Mesothelial cell of epicardium (in vitro differentiated cells): ENCODE measurements around the gene KCTD14. TPM values are rescaled to one million over a fixed set of nuclear protein-coding genes. Genes with fewer than 3 reads are reported as not detected.
"Not testable (repeated sequence)": the region's sequence is repeated elsewhere in the genome, so short reads cannot be mapped to it uniquely, and the experiment has no call there.

Source experiments
- DNase-seq, 2 experiments: peaks; one replicate each; pipeline ENCODE4 v3.0.0; 2021; ENCODE audit warnings: low spot score in 2 of 2; ENCODE audit not compliant: unreplicated experiment in 2 of 2
- H3K27ac Mint-ChIP-seq: 2 replicates; pipeline ENCODE4 v1.8.0; 2021; ENCODE audit warnings: mixed read lengths
- H3K27me3 Mint-ChIP-seq: 2 replicates; pipeline ENCODE4 v1.8.0; 2021; ENCODE audit warnings: low read depth, mixed read lengths
- H3K36me3 Mint-ChIP-seq: 2 replicates; pipeline ENCODE4 v1.8.0; 2021; ENCODE audit warnings: mixed read lengths
- H3K4me1 Mint-ChIP-seq: 2 replicates; pipeline ENCODE4 v1.8.0; 2021; ENCODE audit warnings: mixed read lengths
- H3K4me3 Mint-ChIP-seq: 2 replicates; pipeline ENCODE4 v1.8.0; 2021; ENCODE audit warnings: mild to moderate bottlenecking, moderate library complexity, mixed read lengths
- H3K9me3 Mint-ChIP-seq: 2 replicates; pipeline ENCODE4 v1.8.0; 2021; ENCODE audit warnings: mixed read lengths
- CTCF ChIP-seq: fragments of 200-600 bp; sonication (generic); IDR thresholded peaks from one replicate; pipeline ENCODE4 v1.5.0; 2021; ENCODE audit warnings: antibody characterized with exemption; ENCODE audit not compliant: unreplicated experiment
- total RNA-seq: library from RNA; stranded (reverse); gene quantifications from 3 replicates; pipeline ENCODE4 v1.2.1, GENCODE V29; 2021

KCTD14 gene
- total RNA-seq, 1 donor from 2014 or later = 5.4 TPM

- no peaks in the 10 kb centered on the region for H3K9me3 Mint-ChIP-seq
- H3K4me1 Mint-ChIP-seq = peaks cover 16% of the 10 kb centered on the region
- H3K4me3 Mint-ChIP-seq = peak overlapping the region; percentile 97
- peak overlapping the region; percentile 91 for H3K27ac Mint-ChIP-seq
- H3K36me3 Mint-ChIP-seq = peaks cover 4% of the 10 kb centered on the region
- no peak for DNase-seq
- TF ChIP-seq CTCF = no peak
- H3K27me3 Mint-ChIP-seq = no peaks in the 10 kb centered on the region
These were observed 29.2 kb downstream of the KCTD14 start for GRCh38 chr11:77993902-77994301.

- H3K27ac Mint-ChIP-seq = no peak overlapping the region
- H3K4me1 Mint-ChIP-seq = peaks cover 16% of the 10 kb centered on the region
- TF ChIP-seq CTCF = no peak
- peaks cover 22% of the 10 kb centered on the region for H3K36me3 Mint-ChIP-seq
- H3K4me3 Mint-ChIP-seq = no peak overlapping the region
- DNase-seq = no peak
- no peaks in the 10 kb centered on the region for H3K9me3 Mint-ChIP-seq
- H3K27me3 Mint-ChIP-seq = no peaks in the 10 kb centered on the region
These were observed 32.1 kb downstream of the KCTD14 start for GRCh38 chr11:77990981-77991380.

GRCh38 chr11:77986456-77986855, 36.6 kb downstream of the KCTD14 start:
- not testable (repeated sequence) for H3K4me1 Mint-ChIP-seq, DNase-seq, H3K27me3 Mint-ChIP-seq, H3K9me3 Mint-ChIP-seq, H3K4me3 Mint-ChIP-seq, H3K27ac Mint-ChIP-seq
- peaks cover 49% of the 10 kb centered on the region for H3K36me3 Mint-ChIP-seq

GRCh38 chr11:77981346-77981947, 41.6 kb downstream of the KCTD14 start:
- H3K27ac Mint-ChIP-seq = no peak overlapping the region
- no peak overlapping the region for H3K4me3 Mint-ChIP-seq
- no peak for TF ChIP-seq CTCF
- DNase-seq = no peak
- H3K4me1 Mint-ChIP-seq = no peaks in the 10 kb centered on the region
- H3K9me3 Mint-ChIP-seq = peaks cover 3% of the 10 kb centered on the region
- H3K36me3 Mint-ChIP-seq = peaks cover 46% of the 10 kb centered on the region
- H3K27me3 Mint-ChIP-seq = no peaks in the 10 kb centered on the region

GRCh38 chr11:77968337-77968736, 54.7 kb downstream of the KCTD14 start:
- DNase-seq = no peak
- Mint-ChIP-seq H3K4me1 (no peaks in the 10 kb centered on the region), H3K9me3 (peaks cover 17% of the 10 kb centered on the region), H3K4me3 (no peak overlapping the region), H3K27me3 (no peaks in the 10 kb centered on the region), H3K36me3 (peaks cover 47% of the 10 kb centered on the region), H3K27ac (no peak overlapping the region)
- no peak for TF ChIP-seq CTCF

GRCh38 chr11:77967753-77968152, 55.3 kb downstream of the KCTD14 start:
- Mint-ChIP-seq H3K4me1 (no peaks in the 10 kb centered on the region), H3K9me3 (peaks cover 12% of the 10 kb centered on the region), H3K27me3 (no peaks in the 10 kb centered on the region), H3K27ac (no peak overlapping the region), H3K4me3 (no peak overlapping the region), H3K36me3 (peaks cover 43% of the 10 kb centered on the region)
- no peak for DNase-seq
- no peak for TF ChIP-seq CTCF
